K562 treated with DMSO at 1 percent for 48 hours (cell line): Measurements from ENCODE around the gene HEG1. TPM values are rescaled to one million over a fixed set of nuclear protein-coding genes. Genes with fewer than 3 reads are reported as not detected.

Experiments
- total RNA-seq: library from RNA; unstranded; fragments of 300-600 nt; gene quantifications from 2 replicates; pipeline ENCODE4 v1.2.3, GENCODE V29; 2022; ENCODE audit warnings: low replicate concordance; ENCODE audit errors: extremely low read depth

Gene HEG1
- not detected in 2 replicates for total RNA-seq

DNA sequence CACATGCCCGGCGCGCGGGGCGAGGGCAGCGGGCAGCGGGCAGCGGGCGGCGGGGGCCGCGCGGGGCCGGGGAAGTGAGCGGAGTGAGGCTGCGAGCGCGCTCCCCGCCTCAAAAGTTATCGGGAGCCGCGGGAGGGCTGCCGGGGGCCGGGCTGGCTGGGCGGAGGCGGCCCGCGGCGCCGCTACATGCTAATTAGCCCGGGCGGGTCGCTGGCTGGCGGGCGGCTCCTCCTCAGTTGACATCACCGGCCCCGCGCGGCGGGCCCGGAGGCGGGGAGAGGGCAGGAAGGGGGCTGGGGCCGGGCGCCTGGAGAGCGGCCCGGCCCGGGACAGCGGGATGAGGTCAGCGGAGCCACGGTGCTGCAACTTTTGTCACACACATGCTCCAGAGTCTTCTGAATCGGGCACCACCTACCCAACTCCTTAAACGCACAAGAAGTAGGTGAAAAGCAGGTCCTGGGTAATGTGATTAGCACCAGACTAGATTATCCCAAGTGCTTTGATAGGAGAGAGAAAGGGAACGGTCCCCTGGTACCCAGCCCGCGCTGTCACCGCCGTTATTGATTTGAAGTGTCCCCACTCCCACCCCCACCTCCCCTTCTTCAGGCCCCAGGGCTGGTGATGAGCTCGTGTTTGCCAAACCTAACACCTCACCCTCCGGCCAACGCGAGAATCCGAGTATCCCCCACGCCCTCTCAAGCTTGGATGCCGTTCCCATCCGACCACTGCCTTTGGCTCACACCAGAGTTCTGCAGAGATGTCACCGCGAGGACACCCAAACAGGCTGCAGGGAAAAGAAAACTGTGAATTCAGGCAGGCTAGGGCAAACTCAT is at the start of gene HEG1:
TSS of gene HEG1 (minus strand) at position 85 of the 833 bp plus-strand sequence. CDS start 107 bp downstream, outside the sequence.

DNA sequence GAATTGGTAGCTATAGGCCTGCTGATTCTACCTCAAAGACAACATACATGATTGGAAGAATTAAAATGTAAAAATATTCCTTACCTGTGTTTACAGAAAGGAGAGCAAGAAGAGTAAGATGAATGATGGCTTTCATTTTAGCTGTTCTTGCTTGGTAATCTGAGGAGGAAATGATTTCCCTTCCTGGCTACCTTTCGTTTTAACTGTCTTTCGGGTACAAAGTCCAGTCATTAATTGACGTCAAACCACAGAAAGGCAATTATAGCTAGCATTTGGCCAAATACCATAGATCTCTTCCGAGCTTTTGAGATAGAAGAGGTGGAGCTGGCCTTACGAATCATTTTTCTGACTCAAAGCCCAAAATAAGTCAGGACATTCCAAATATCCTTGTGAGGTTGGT is 121.2 kb downstream of the HEG1 start, which contains the start of gene MUC13:
TSS of gene MUC13 (minus strand) at position 175 of the 400 bp plus-strand sequence. CDS start at position 136, 39 bp downstream.

Other genes with a start within 250 kb of the HEG1 start
- gene ITGB5, start 168.6 kb downstream of the HEG1 start, total RNA-seq, result not detected in 2 replicates
- not detected in 2 replicates for gene MUC13, start 121.2 kb downstream of the HEG1 start, total RNA-seq
- gene SLC12A8, start 156.8 kb upstream of the HEG1 start, total RNA-seq, result not detected in 2 replicates